ENCODE measurements around the gene COL18A1.

GRCh38 chr21:45487161-45487806, 82.3 kb downstream of the COL18A1 start:
- TF ChIP-seq, protein P1, sequence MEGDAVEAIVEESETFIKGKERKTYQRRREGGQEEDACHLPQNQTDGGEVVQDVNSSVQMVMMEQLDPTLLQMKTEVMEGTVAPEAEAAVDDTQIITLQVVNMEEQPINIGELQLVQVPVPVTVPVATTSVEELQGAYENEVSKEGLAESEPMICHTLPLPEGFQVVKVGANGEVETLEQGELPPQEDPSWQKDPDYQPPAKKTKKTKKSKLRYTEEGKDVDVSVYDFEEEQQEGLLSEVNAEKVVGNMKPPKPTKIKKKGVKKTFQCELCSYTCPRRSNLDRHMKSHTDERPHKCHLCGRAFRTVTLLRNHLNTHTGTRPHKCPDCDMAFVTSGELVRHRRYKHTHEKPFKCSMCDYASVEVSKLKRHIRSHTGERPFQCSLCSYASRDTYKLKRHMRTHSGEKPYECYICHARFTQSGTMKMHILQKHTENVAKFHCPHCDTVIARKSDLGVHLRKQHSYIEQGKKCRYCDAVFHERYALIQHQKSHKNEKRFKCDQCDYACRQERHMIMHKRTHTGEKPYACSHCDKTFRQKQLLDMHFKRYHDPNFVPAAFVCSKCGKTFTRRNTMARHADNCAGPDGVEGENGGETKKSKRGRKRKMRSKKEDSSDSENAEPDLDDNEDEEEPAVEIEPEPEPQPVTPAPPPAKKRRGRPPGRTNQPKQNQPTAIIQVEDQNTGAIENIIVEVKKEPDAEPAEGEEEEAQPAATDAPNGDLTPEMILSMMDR (IDR thresholded peaks at IDR 0.05): no peak
- TF ChIP-seq POLR2A (IDR thresholded peaks at IDR 0.05) (no peak), POLR2AphosphoS5 (IDR thresholded peaks at IDR 0.05) (no peak)
